NCI-H446 (cell line): ENCODE data around the gene JUP.

Experiments
- DNase-seq, 2 experiments: peaks; one replicate each; lab custom pipeline; 2025; lab: John Stamatoyannopoulos, UW

Gene JUP

DNA sequence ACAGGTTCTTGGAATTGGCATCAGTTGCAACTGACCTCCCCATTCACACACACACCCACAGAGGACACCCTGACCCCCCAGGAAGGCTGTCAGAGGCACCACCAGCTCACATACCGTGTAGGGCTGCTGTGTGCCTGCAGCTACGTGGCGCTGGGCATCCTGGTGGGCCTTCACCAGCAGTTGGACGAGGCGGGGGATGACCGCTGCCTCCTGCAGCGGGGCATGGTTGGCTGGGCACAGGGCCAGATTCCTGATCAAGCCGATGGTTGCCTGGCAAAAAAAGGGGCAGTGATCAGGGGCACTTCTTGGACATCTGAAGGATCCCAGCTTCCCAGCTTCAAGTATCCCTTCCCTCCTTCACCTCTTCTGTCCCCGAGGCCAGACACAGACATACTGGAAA is 27.9 kb downstream of the JUP start:
- no peak for DNase-seq

GRCh38 chr17:41754066-41754465 is 32.4 kb downstream of the JUP start:
- no peak for DNase-seq

- no peak for DNase-seq
These were observed 35.2 kb downstream of the JUP start for GRCh38 chr17:41751288-41751687.

DNA sequence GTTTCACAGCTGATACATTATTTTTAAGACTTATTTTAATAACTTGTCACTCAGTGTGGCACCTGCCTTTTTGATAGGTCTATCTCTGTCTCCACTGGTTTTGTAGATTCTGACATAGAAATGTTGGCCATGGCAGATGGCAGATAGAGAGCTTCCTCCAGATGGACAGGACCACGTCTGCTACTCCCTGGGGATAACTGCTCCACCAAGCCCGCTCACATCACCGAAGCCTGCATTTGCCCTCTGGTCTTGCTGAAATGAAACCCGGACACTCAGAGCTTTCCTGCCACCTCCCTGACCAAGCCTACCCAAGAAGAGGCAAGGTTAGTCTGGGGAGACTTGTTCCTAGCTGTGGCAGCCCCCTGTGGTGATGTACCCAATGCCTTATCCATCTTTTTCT is 35.6 kb downstream of the JUP start:
- DNase-seq: no peak

DNA sequence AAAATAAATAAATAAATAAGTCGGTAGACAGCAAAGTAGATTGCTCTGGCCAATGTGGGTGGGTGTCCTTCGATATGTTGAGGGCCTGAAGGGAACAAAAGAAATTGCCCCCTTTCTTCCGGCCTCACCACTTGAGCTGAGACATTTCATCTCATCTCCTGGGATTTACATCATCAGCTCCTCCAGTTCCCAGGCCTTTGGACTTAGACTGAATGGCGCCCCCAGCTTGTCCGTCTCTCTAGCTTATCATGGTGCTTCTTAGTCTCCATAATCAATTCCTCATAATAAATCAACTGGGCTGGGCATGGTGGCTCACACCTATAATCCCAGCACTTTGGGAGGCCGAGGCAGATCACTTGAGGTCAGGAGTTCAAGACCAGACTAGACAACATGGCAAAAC is 38.2 kb downstream of the JUP start:
- DNase-seq: no peak

DNA sequence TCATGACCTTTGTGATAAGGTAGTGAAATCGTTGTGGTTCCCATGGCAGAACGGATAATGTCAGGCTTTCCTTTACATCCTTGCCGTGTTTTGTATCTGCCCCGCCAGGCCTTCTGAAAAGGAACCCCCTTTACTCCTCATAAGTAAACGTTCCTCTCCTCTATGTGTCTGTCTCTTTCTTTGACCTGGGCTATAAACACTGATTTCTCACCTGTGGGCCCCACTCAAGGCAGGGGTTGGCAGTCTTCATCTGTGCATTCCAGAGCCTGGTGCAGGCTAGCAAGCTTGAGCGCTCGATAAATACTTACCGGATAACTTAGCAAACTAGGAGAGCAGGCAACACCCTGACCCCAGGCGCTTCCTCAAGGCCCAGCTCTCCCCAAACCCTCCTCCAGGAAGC is 44.8 kb downstream of the JUP start:
- no peak for DNase-seq

DNA sequence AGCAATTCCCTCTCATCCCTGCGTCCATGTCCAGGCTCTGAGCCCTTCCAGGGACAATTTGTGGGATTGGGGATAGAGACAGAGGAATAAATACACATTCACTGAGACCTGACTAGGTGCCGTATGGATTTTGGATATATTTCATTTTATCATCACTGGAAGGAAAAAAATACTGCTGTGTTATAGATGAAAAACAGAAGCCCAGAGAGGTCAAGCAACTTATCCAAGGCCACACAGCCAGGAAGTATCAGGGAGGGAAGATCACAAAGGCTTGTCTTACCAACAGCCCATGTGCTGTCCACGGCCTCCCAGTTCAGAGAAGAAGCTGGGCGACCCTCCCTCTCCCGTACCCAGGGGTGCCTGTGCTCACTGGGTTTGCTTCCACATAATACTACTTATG is 46.0 kb downstream of the JUP start:
- DNase-seq: no peak

DNA sequence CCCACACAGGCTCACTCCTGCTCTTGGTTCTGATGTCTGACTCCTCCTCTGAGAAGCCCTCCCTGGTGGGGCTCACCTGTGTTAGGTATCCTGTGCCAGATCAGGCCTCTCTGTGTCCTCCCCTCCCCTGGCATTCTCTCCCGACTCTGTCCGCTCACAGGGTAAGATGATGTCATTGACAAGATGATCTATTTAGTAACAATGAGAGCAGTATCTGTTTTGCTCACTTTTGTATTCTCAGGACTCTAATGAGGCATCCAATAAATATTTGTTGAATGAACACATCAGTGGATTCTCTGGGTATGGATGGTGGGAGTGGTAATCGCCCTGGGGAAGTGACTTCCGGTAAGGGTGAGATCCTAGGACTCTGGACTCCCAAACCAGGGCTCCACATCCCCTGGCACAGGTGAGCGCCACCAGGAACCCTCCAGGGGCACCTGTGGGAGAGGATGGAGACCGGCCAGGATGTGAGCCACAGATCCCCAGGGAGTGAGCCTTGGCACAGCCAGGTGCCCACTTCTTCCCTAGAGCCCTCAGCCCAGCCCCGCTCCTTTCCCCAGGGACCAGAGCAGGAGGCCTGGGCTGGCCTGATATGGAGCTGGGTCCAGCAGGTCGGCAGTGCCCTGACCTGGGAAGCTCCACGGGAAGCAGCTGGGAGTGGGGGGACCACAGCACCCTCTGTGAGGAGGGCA is 46.7 kb downstream of the JUP start:
- no peak for DNase-seq

GRCh38 chr17:41738801-41739112 is 47.8 kb downstream of the JUP start:
- DNase-seq: no peak

GRCh38 chr17:41738077-41738800 is 48.3 kb downstream of the JUP start:
- DNase-seq: peak; percentile 45 to 85

DNA sequence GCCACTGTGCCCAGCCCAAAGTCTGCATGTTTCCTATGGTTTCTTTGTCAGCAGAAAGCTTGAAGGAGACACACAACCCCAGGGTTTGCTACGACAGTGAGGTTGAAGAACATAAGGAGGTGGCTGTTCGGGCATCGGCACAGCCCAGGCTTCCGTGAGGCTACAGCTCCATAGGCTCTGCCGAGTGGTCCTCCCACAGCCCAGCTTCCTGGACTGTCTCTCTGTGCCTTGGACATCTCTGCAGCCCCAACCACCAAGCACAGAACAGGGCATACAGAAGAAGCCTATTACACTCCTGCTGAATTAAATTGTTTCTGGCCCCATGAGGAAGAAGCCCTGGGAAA is 48.9 kb downstream of the JUP start:
- no peak for DNase-seq

DNA sequence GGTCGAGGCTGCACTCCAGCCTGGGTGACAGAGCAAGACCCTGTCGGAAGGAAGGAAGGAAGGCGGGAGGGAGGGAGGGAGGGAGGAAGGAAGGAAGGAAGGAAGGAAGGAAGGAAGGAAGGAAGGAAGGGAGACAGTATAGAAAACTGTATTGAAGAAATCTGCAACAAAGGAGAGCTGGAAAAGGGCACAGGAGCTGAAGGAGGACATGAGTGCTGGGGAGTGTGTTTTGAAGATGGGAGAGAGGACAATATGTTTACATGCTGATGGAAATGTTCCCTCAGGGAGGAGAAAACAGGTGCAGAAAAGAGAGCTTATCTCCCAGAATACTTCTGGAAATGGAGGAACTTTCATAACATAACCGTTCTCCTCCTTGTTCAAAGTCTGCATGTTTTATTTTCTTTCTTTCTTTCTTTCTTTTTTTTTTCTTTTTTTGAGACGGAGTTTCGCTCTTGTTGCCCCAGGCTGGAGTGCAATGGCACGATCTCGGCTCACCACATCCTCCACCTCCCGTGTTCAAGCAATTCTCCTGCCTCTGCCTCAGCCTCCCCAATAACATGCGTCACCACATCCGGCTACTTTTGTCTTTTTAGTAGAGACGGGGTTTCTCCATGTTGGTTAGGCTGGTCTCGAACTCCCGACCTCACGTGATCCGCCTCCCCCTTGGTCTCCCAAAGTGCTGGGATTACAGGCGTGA is 49.4 kb downstream of the JUP start:
- no peak for DNase-seq

- DNase-seq: no peak
These were observed 50.8 kb downstream of the JUP start for GRCh38 chr17:41735744-41736143.

- no peak for DNase-seq
These were observed 51.6 kb downstream of the JUP start for GRCh38 chr17:41734949-41735313.

- no peak for DNase-seq
These were observed 52.2 kb downstream of the JUP start, which contains the start of gene HAP1 for GRCh38 chr17:41734139-41734948. HAP1 (minus strand) TSS chr17:41734643; CDS start chr17:41734634, 9 bp downstream.

- no peak for DNase-seq
These were observed 53.0 kb downstream of the JUP start for GRCh38 chr17:41733348-41734138.

DNA sequence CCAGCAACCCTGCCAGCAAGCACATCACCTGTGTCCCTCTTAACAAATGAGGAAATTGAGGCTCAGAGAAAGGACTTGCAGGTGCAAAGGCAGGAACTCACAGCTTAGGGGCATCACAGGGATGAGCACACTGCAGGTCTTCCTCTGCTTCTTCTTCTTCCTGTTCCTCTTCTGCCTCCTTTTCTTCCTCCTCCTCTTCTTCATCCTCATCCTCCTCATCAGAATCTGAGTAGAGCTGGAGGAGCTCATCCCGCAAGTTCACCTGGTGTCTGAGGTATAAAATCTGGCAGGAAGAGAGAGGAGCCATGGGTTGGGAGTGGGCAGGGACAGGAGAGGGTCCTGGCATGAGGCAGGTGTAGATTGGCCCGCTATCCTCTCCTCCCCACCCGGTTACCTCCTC is 54.7 kb downstream of the JUP start:
- no peak for DNase-seq

DNA sequence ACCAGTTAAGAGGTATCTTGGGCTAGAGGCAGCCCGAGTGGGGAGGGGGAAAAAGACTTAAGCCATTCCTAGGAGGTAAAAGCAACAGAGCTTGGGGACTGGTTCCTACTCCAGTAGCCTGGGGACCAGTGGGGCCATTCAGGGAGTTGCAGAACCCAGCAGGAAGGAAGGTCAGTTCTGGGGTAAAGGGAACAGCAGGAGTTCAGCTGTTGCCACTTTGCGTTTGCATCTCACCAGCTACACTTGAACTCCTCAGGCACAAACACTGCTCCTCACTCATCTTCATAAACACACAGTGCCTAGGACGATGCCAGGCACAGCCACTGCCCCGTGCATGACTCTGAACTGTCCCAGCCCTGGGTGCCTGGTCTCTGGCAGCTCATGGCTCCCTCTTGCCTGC is 56.0 kb downstream of the JUP start:
- DNase-seq: no peak

DNA sequence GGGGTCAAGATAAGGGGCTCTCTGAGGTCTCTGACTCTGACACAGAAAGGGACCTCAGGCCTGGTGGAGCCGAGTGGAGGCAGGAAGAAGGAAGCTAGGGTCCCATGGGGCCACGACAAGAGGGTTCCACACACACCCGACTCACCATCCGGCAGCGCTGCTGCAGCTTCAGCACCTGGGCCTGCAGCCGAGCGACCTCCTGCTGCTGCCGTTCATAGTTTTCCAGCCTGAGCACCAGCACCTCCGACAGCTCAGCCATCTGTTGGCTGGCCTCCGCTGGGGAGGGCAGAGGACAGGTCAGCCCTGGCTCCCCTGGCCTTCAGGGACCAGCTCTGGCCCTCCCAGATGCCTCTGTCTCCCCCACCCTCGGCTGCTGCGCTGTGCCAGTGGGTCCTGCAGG is 58.5 kb downstream of the JUP start:
- no peak for DNase-seq

- no peak for DNase-seq
These were observed 61.4 kb downstream of the JUP start for GRCh38 chr17:41725134-41725533.

DNA sequence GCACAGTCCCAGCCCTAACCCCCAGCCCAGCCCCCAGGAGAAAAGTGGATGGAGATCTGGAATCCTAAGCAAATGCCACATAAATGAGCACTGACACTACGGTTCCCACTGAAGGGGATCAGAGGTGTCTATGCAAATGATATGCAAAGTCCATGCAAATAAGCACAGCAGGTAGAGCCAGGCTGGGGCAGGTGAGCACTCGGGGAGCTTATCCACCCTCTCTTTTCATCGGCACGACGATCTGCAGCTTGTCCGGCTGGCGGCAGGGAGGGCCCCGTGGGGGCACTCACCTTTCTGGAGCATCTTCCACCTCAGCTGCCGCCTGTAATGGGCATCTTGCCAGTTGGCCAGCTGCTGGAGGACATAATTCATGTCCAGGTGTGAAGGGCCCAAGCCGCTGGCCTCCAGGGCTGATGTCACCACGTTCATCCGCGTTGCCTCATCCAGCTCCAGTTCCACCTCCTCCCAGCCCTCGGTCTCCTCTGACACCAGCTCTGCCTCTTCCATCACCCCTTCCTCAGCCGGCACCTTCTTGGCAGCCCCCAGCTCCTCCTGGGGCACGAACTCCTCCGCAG is 61.9 kb downstream of the JUP start:
- DNase-seq: no peak
